Transverse colon (tissue), 3 donors: ENCODE measurements around the gene RTN4RL1.

Source experiments
- CTCF ChIP-seq, 5 experiments: fragments of 200-600 bp in 3 of 5; fragments of 450-650 bp in 2 of 5; sonication (generic) in 3 of 5; IDR thresholded peaks; 1 replicate in 2 of 5; 2 replicates in 3 of 5; pipeline ENCODE4 v1.5.1; 2016 to 2017; ENCODE audit warnings: antibody characterized with exemption in 5 of 5, inconsistent platforms in 3 of 5, mild to moderate bottlenecking in 2 of 5, moderate library complexity in 1 of 5
- EP300 ChIP-seq: sonication (generic); formaldehyde crosslinking; IDR thresholded peaks from one replicate; pipeline ENCODE4 v1.6.1; 2017; ENCODE audit warnings: antibody characterized with exemption, low read depth

GRCh38 chr17:1934901-1935300 lies 90.2 kb downstream of the RTN4RL1 start:
- TF ChIP-seq CTCF (IDR thresholded peaks at IDR 0.05) (no peak), EP300 (no peak)
